GM18868 (cell line): ENCODE measurements around the gene EDN1.
"Not testable (repeated sequence)": the region's sequence is repeated elsewhere in the genome, so short reads cannot be mapped to it uniquely, and the experiment has no call there.

ENCODE experiments used
- ATAC-seq: cut with Tn5 transposase; IDR thresholded peaks from one replicate; pipeline ENCODE4 v1.9.1; 2021; ENCODE audit warnings: mild to moderate bottlenecking, moderate library complexity; ENCODE audit not compliant: unreplicated experiment

EDN1 gene

GRCh38 chr6:12320074-12320473 is 29.9 kb downstream of the EDN1 start:
- not testable (repeated sequence) for ATAC-seq

DNA sequence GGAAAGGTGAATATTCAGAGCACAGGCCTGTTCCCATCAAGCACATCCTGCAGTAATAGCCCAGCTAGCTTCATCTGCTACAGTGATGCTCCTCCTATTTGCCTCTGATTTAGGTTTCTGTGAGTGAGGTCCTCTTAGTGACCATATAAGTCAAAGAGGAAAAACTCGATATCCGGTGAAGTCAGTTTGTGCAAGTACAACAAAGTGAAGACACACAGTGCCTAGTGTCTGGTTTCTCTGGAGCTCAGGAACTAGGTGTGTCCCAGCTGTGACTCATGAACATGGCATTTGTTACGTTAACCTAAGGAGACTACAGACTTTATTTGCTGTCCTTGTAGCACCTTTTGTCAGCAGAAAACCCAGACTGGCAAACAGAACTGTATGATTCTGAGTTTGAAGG is 33.9 kb downstream of the EDN1 start:
- ATAC-seq = no peak

- no peak for ATAC-seq
Measured at GRCh38 chr6:12324748-12325147, 34.6 kb downstream of the EDN1 start.

DNA sequence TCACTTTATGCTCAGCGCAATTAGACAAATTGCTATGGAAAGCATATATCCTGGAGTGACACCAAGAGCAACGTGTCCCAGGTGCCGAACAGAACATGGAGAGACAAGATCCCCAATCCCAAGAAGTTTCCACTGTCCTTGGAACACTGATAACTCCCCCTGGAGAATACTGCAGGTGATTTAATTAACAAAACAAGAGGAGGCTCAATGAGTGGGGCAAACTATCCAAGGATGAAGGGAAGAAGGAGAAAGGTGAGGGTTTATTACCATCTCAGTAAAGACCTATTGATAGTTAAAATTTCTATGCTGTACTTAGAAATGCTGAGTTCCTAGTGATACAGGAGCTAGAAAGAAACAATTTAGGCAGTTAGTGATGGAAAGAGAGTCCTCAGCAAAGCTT is 35.7 kb downstream of the EDN1 start:
- ATAC-seq = no peak

- no peak for ATAC-seq
Measured at GRCh38 chr6:12327391-12327790, 37.2 kb downstream of the EDN1 start.

GRCh38 chr6:12327988-12328387 is 37.8 kb downstream of the EDN1 start:
- no peak for ATAC-seq

DNA sequence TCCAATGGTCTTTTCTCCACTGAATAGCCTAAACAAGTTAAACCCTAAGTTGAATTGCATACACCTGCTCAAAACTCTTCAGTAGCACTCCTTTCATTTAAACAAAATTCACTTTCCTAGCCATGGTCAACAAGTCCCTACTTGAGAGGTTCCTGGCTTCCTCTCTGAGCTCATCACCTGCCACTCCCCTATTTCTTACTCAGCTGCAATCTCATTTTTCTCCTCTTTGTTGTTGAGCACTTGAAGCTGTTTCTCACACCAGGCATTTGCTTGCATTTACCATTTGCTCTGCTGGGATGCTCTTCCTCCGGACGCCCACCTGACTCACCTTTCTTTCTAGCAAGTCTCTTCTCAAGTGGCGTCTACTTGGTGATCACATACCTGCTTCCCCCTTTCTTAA is 38.5 kb downstream of the EDN1 start:
- no peak for ATAC-seq

GRCh38 chr6:12331474-12331873 is 41.3 kb downstream of the EDN1 start:
- ATAC-seq = no peak

- no peak for ATAC-seq
Measured at GRCh38 chr6:12331951-12332749, 42.0 kb downstream of the EDN1 start.

DNA sequence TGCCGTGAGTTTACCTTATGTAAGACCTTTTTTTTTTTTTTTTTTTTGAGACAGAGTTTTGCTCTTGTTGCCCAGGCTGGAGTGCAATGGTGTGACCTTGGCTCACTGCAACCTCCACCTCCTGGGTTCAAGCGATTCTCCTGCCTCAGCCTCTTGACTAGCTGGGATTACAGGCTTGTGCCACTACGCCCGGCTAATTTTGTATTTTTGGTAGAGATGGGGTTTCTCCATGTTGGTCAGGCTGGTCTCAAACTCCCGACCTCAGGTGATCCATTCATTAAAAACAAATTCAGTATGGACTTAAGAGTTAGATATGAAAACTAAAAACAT is 42.6 kb downstream of the EDN1 start:
- not testable (repeated sequence) for ATAC-seq

- ATAC-seq = no peak
Measured at GRCh38 chr6:12333128-12333527, 43.0 kb downstream of the EDN1 start.

GRCh38 chr6:12334526-12335130 is 44.5 kb downstream of the EDN1 start:
- no peak for ATAC-seq

DNA sequence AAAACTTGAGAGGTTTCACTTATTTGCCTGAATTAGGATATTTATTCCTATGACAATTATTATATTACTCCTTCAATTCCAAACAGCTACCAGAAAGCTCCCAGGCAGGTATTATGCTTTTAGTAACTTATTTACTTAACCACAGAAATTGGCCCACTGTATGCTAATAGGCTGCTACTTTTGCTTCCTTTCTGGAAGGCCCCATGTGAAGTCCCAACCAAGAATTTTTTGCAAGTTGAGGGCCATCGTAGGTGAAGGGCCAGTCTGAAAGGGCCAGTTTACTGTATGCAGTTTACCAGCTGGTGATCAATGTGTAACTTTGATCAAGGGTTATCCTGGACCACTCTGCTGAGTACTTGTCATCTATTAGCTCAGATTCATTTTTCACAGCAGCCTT is 45.0 kb downstream of the EDN1 start:
- peak; percentile 47 for ATAC-seq

GRCh38 chr6:12335717-12336116 is 45.6 kb downstream of the EDN1 start:
- peak; percentile 49 for ATAC-seq

GRCh38 chr6:12336121-12336971 is 46.2 kb downstream of the EDN1 start:
- peak; percentile 71 for ATAC-seq

GRCh38 chr6:12339022-12339421 is 48.9 kb downstream of the EDN1 start:
- no peak for ATAC-seq

DNA sequence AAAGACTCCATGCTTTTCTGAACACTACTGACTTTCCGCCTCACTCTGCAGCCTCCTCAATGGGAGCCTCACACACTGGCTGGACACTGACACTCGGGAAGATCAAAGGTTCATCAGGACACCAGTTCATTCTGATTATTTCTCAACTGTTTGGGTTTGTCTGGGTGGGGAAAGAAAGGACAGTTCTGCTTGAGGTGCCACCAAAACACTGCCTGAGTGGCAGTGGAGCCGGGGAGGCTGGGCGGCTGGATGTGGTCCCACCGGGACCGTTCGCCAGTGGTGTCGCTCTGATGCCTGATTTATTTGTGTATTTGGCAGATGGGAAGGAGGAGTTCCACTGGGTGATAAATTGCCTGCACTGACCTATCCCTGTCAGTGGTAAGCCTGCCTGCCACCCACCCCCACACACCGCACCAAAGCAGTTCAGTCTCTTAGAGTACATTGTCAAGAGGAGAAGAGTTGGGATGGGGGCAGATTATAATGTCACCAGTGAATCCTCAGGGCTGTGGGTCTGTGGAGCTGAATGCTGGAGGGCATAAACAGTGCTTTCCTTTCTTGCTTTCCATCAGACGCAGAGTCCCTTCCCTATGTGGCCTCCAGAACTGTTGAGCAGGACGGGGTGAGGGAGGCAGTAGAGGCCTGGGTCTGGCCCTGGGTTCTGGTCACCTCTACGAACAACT is 49.8 kb downstream of the EDN1 start:
- ATAC-seq = no peak

DNA sequence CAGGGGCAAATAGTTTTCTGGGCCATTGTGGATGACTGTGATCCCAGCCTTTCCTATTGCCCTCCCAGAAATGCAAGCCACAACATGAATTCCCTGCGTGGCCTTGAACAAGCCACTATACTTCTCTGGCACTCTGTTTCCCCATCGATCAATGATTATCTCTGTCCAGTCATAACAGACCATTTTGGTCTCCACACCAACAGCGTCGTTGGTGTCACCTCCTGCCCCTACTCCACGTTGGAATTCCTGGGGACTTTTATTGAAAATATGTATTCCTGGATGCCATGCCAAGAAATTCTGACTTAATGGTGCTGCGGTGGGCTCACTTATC is 50.3 kb downstream of the EDN1 start:
- no peak for ATAC-seq

DNA sequence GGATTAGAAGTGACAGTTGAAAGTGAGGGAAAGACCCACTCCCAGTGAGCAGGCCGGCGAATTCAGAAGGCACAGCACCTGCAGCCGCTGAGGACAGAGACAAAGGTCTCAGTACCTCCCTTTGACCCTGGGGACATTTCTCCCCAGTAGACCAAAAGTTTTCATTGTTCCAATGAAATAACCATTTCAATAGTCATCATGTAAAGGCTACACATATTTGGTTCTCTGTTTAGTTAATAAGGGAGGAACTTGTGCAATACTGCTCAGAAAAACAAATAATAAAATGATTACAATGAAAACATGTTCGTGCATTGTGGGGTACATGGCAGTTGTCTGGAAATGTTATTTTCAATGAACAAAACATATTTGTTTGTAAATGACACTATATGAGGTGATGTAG is 52.5 kb downstream of the EDN1 start:
- ATAC-seq = no peak

GRCh38 chr6:12343122-12343439 is 52.9 kb downstream of the EDN1 start:
- ATAC-seq = no peak

GRCh38 chr6:12343440-12344162 is 53.4 kb downstream of the EDN1 start:
- no peak for ATAC-seq
